Endothelial cell of umbilical vein (primary cell): Measurements from ENCODE around the gene CCDC150. TPM values are rescaled to one million over a fixed set of nuclear protein-coding genes. Genes with fewer than 3 reads are reported as not detected.

Experiments used
- BruUV-seq: library from RNA; stranded (reverse); fragments of 400-500 nt; replicated peaks from 2 replicates; lab custom pipeline; 2021; lab: Mats Ljungman, UMichigan
- CTCF ChIA-PET: fragments of 300-600, 350-600 bp; sonication (Branson Sonifier 250); formaldehyde crosslinking; loops from one replicate; lab custom pipeline; 2021; ENCODE audit warnings: antibody characterized with exemption, inconsistent platforms; lab: Charles Lee
- POLR2A ChIA-PET: fragments of 300-600, 350-600 bp; sonication (Branson Sonifier 250); formaldehyde crosslinking; loops from one replicate; lab custom pipeline; 2021; ENCODE audit warnings: antibody characterized with exemption, inconsistent platforms; lab: Charles Lee
- DNase-seq: peaks from one replicate; pipeline ENCODE4 v3.0.0-alpha.2; 2011; ENCODE audit warnings: low read depth, low spot score
- FAIRE-seq: peaks from 2 replicates; lab custom pipeline; 2011; peaks lifted over from hg19 to GRCh38; lab: Jason Lieb, UNC
- H2AFZ ChIP-seq: 2 replicates; pipeline ENCODE4 v1.6.0; 2012; ENCODE audit warnings: low read depth, low read length, control low read depth, inconsistent platforms
- H3K27ac ChIP-seq: 2 replicates; pipeline ENCODE4 v1.5.1; 2011; ENCODE audit warnings: low read depth, mild to moderate bottlenecking, control low read depth, low read length, moderate library complexity; ENCODE audit not compliant: insufficient read depth
- H3K27me3 ChIP-seq, 2 experiments: 2 replicates each; pipeline versions ENCODE4 v1.6.0 to v1.6.1; 2011; ENCODE audit warnings: low read length in 2 of 2, mixed read lengths in 1 of 2; ENCODE audit not compliant: control insufficient read depth in 2 of 2, insufficient read depth in 2 of 2
- H3K36me3 ChIP-seq, 2 experiments: 2 replicates in 1 of 2; 3 replicates in 1 of 2; pipeline ENCODE4 v1.5.1; 2011; ENCODE audit warnings: low read length in 2 of 2, mild to moderate bottlenecking in 1 of 2, moderate library complexity in 1 of 2; ENCODE audit not compliant: control insufficient read depth in 2 of 2, insufficient read depth in 2 of 2; ENCODE audit errors: extremely low read depth in 1 of 2
- H3K4me1 ChIP-seq: 3 replicates; pipeline ENCODE4 v1.5.1; 2011; ENCODE audit warnings: mild to moderate bottlenecking, low read length; ENCODE audit not compliant: control insufficient read depth, insufficient read depth; ENCODE audit errors: extremely low read depth
- H3K4me2 ChIP-seq: 2 replicates; pipeline ENCODE4 v1.6.1; 2011; ENCODE audit warnings: low read length, control low read depth, mixed read lengths; ENCODE audit not compliant: insufficient read depth
- H3K4me3 ChIP-seq, 3 experiments: fragments of 200-600 bp in 1 of 3; sonication (generic), shearing (Covaris generic) in 1 of 3; replicated peaks in 1 of 3; 2 replicates each; pipeline ENCODE4 v1.5.1; 2011 to 2016; ENCODE audit warnings: control low read depth in 3 of 3, low read length in 3 of 3, mild to moderate bottlenecking in 2 of 3, inconsistent platforms in 1 of 3, low read depth in 1 of 3, moderate library complexity in 1 of 3; ENCODE audit not compliant: insufficient read depth in 1 of 3
- H3K79me2 ChIP-seq: 2 replicates; pipeline ENCODE4 v1.6.0; 2012; ENCODE audit warnings: low read length, inconsistent platforms; ENCODE audit not compliant: control insufficient read depth, insufficient read depth
- H3K9ac ChIP-seq: replicated peaks from 2 replicates; pipeline ENCODE3; 2011; ENCODE audit warnings: low read length, control low read depth; ENCODE audit not compliant: insufficient read depth; ENCODE audit errors: extremely low read depth
- H3K9me1 ChIP-seq: replicated peaks from 3 replicates; pipeline ENCODE4 v1.6.0; 2011; ENCODE audit warnings: mild to moderate bottlenecking, low read length; ENCODE audit not compliant: control insufficient read depth, insufficient read depth; ENCODE audit errors: extremely low read depth
- H3K9me3 ChIP-seq: replicated peaks from 2 replicates; pipeline ENCODE4 v1.5.1; 2012; ENCODE audit warnings: low read length, inconsistent platforms; ENCODE audit not compliant: control insufficient read depth, insufficient read depth
- H4K20me1 ChIP-seq: replicated peaks from 2 replicates; pipeline ENCODE3; 2011; ENCODE audit warnings: mild to moderate bottlenecking, low read length; ENCODE audit not compliant: control insufficient read depth, insufficient read depth; ENCODE audit errors: extremely low read depth
- CTCF ChIP-seq, 2 donors: IDR thresholded peaks; 1 replicate in 1 of 2; 2 replicates in 1 of 2; pipeline ENCODE4 v1.5.1; 2011; ENCODE audit warnings: low read length in 2 of 2, mild to moderate bottlenecking in 2 of 2, moderate library complexity in 2 of 2, control low read depth in 1 of 2, inconsistent platforms in 1 of 2, low read depth in 1 of 2; ENCODE audit not compliant: insufficient read depth in 1 of 2; ENCODE audit errors: extremely low read depth in 1 of 2
- EZH2 ChIP-seq: IDR thresholded peaks from 2 replicates; pipeline ENCODE4 v1.6.1; 2012; ENCODE audit warnings: borderline replicate concordance, low read depth, mild to moderate bottlenecking, moderate library complexity, low read length, inconsistent platforms; ENCODE audit not compliant: severe bottlenecking
- FOS ChIP-seq: IDR thresholded peaks from 2 replicates; pipeline ENCODE4 v1.6.1; 2011; ENCODE audit warnings: mild to moderate bottlenecking, low read length, moderate library complexity, borderline replicate concordance; ENCODE audit not compliant: insufficient read depth
- GATA2 ChIP-seq: IDR thresholded peaks from 2 replicates; pipeline ENCODE4 v1.7.0; 2011; ENCODE audit warnings: low read depth, mild to moderate bottlenecking, moderate library complexity, mixed read lengths, low read length; ENCODE audit not compliant: insufficient read length, insufficient read depth
- JUN ChIP-seq: IDR thresholded peaks from 2 replicates; pipeline ENCODE4 v1.6.1; 2011; ENCODE audit warnings: borderline replicate concordance, low read depth; ENCODE audit not compliant: insufficient read length, insufficient read depth
- MYC ChIP-seq: IDR thresholded peaks from one replicate; pipeline ENCODE4 v1.6.1; 2011; ENCODE audit warnings: mild to moderate bottlenecking, low read depth, low read length
- POLR2A ChIP-seq: IDR thresholded peaks from 2 replicates; pipeline ENCODE4 v1.6.1; 2012; ENCODE audit warnings: low read depth, mild to moderate bottlenecking, control low read depth, low read length
- POLR2AphosphoS5 ChIP-seq: IDR thresholded peaks from 2 replicates; pipeline ENCODE4 v1.6.1; 2012; ENCODE audit warnings: low read depth, mild to moderate bottlenecking, control low read depth, low read length, moderate library complexity; ENCODE audit not compliant: insufficient read depth
- dilution Hi-C: fragments of 300-500 bp; cut with MboI; formaldehyde crosslinking; loops from one replicate; pipeline ENCODE4 v1.15.0; 2019; ENCODE audit warnings: low sequenced_read_pairs; ENCODE audit not compliant: extremely low pct_ligation_motif_present
- intact Hi-C: fragments of 100-400 bp; cut with micrococcal nuclease; formaldehyde crosslinking; loops from one replicate; pipeline ENCODE4 v1.10.0; 2022
- polyA plus RNA-seq, 4 experiments: library from polyadenylated mRNA; depleted of rRNA in 3 of 4; stranded (reverse) in 3 of 4; unstranded in 1 of 4; fragments of >200 nt; gene quantifications; 2 replicates each; pipeline versions ENCODE4 v1.2.1 to v1.2.3, GENCODE V29; 2011 to 2012; ENCODE audit warnings: missing spikeins in 1 of 4
- total RNA-seq: library from RNA; stranded (reverse); gene quantifications from 2 replicates; pipeline ENCODE4 v1.2.3, GENCODE V29; 2021
- TF ChIP-seq, protein P1 (sequence below): IDR thresholded peaks from 2 replicates; pipeline ENCODE4 v1.6.1; 2011; ENCODE audit not compliant: insufficient read depth, insufficient read length

CCDC150 gene
- total and polyA plus RNA-seq, 2 donors (not counting 3 experiments of a cell fraction or from before 2014, with no cell fraction given): 1.7 to 19.9 TPM

GRCh38 chr2:196606516-196606915 lies 33.0 kb upstream of the CCDC150 start:
- Histone ChIP-seq H3K4me1 (peaks cover 33% of the 10 kb centered on the region), H3K9ac (peak overlapping the region; percentile 74), H3K9me3 (no peaks in the 10 kb centered on the region), H3K79me2 (no peaks in the 10 kb centered on the region), H2AFZ (no peak overlapping the region), H3K27ac (peak overlapping the region; percentile 96), H3K9me1 (no peaks in the 10 kb centered on the region), H3K4me3 (peak overlapping the region in 1 of 3 experiments; percentile 38), H3K27me3 (no peaks in the 10 kb centered on the region), H3K36me3 (no peaks in the 10 kb centered on the region), H4K20me1 (no peaks in the 10 kb centered on the region), H3K4me2 (peak overlapping the region; percentile 86)
- POLR2A ChIA-PET: interaction anchor here (0.7 kb wide), 1 partner anchor 14 kb away, joined by 3 read pairs; no protein-coding TSS in a partner anchor
- BruUV-seq: no TSS peak
- intact Hi-C loops (loop anchor here (1.0 to 10.0 kb wide), 7 partner anchors 14 to 952 kb away; partner anchors contain the start of genes CCDC150, PGAP1, SLC39A10 and STK17B), dilution Hi-C loops (no loop called here)
- peak; percentile 84 for TF ChIP-seq JUN
- TF ChIP-seq GATA2: no peak
- no peak for TF ChIP-seq POLR2A
- no peak for TF ChIP-seq MYC
- peak; percentile 43 for TF ChIP-seq FOS
- DNase-seq (peak; percentile 92), FAIRE-seq (peak; percentile 80)
- CTCF ChIA-PET: interaction anchor here (0.5 to 1.4 kb wide), 5 partner anchors 13 to 331 kb away, joined by 3 to 6 read pairs (median 3); no protein-coding TSS in a partner anchor

DNA sequence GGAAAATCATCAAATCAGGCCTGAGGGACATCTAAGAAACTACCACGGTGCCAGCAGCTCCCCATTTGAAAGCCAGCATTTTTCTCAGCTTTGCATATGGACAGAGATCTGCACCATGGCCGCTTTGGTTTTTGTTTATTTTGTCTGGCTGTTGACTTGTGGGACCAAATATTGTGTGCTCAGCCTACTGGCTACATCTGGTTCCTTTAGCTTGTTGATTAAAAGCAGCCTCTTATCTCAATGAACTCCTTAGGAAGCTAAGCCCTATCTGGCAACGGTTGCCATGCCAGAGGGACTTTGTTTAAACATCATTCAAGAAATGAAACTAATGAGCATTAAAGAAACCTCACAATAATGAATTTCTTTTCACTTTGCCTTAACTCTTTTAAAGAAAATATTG lies 32.4 kb upstream of the CCDC150 start:
- Histone ChIP-seq H3K9me3 (no peaks in the 10 kb centered on the region), H4K20me1 (no peaks in the 10 kb centered on the region), H3K4me2 (peak overlapping the region; percentile 86), H3K36me3 (no peaks in the 10 kb centered on the region), H3K79me2 (no peaks in the 10 kb centered on the region), H3K27ac (peak overlapping the region; percentile 96), H3K9me1 (no peaks in the 10 kb centered on the region), H2AFZ (peak overlapping the region; percentile 70), H3K4me1 (peaks cover 28% of the 10 kb centered on the region), H3K4me3 (peak overlapping the region in 1 of 3 experiments; percentile 30), H3K27me3 (no peaks in the 10 kb centered on the region), H3K9ac (peak overlapping the region; percentile 74)
- TSS peak; percentile 50 for BruUV-seq
- FAIRE-seq (no peak), DNase-seq (peak; percentile 86)
- CTCF ChIA-PET: interaction anchor here (0.5 to 1.4 kb wide), 6 partner anchors 12 to 332 kb away, joined by 3 to 6 read pairs (median 4); no protein-coding TSS in a partner anchor
- dilution Hi-C loops: no loop called here
- no peak for TF ChIP-seq POLR2AphosphoS5
- no peak for TF ChIP-seq MYC
- no peak for TF ChIP-seq POLR2A
- TF ChIP-seq, protein P1, sequence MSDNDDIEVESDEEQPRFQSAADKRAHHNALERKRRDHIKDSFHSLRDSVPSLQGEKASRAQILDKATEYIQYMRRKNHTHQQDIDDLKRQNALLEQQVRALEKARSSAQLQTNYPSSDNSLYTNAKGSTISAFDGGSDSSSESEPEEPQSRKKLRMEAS: no peak
- no peak for TF ChIP-seq GATA2
- TF ChIP-seq EZH2: no peak
- no peak for TF ChIP-seq FOS
- no peak for TF ChIP-seq CTCF (IDR thresholded peaks at IDR 0.05; ENCODE audit: extremely low read depth in 1 of 2, insufficient read depth in 1 of 2, low read depth in 1 of 2, low read length in 2 of 2)
- TF ChIP-seq JUN: no peak
- intact Hi-C loops: loop anchor here (10.0 kb wide), 3 partner anchors 318 to 952 kb away; partner anchors contain the start of genes PGAP1, SLC39A10 and STK17B
- POLR2A ChIA-PET: no interaction called here
